H1 (cell line): ENCODE data around the gene SERGEF. TPM values are rescaled to one million over a fixed set of nuclear protein-coding genes. Genes with fewer than 3 reads are reported as not detected.

Experiments used
- CTCF ChIA-PET: fragments of 300-600 bp; sonication (Branson Sonifier 250); formaldehyde crosslinking; loops from one replicate; lab custom pipeline; 2021; ENCODE audit not compliant: partially characterized antibody; lab: Charles Lee
- POLR2A ChIA-PET: fragments of 300-600 bp; sonication (Branson Sonifier 250); formaldehyde crosslinking; loops from one replicate; lab custom pipeline; 2021; ENCODE audit warnings: inconsistent platforms; ENCODE audit not compliant: partially characterized antibody; lab: Charles Lee
- DNase-seq, 2 experiments: peaks; one replicate each; pipeline versions ENCODE4 v3.0.0 to v3.0.0-alpha.2; 2010 to 2022; ENCODE audit warnings: low spot score in 2 of 2, low read depth in 1 of 2, mixed read lengths in 1 of 2
- FAIRE-seq: peaks from 2 replicates; lab custom pipeline; 2011; peaks lifted over from hg19 to GRCh38; lab: Jason Lieb, UNC
- H2AFZ ChIP-seq: 2 replicates; pipeline ENCODE4 v1.8.1; 2012; ENCODE audit warnings: low read length, inconsistent platforms
- H2AK5ac ChIP-seq: 2 replicates; pipeline ENCODE4 v1.6.1; 2013; ENCODE audit warnings: low read depth, low read length
- H2BK120ac ChIP-seq: replicated peaks from 2 replicates; pipeline ENCODE3; 2013; ENCODE audit warnings: low read depth, low read length, inconsistent platforms
- H2BK12ac ChIP-seq: 2 replicates; pipeline ENCODE4 v1.6.1; 2013; ENCODE audit warnings: low read depth, low read length
- H2BK15ac ChIP-seq: 2 replicates; pipeline ENCODE4 v1.6.1; 2013; ENCODE audit warnings: low read length
- H2BK20ac ChIP-seq: 2 replicates; pipeline ENCODE4 v1.6.1; 2013; ENCODE audit warnings: low read length
- H2BK5ac ChIP-seq: 2 replicates; pipeline ENCODE4 v1.6.1; 2013; ENCODE audit warnings: low read depth, low read length
- H3K14ac ChIP-seq: 2 replicates; pipeline ENCODE4 v1.6.1; 2013; ENCODE audit warnings: inconsistent platforms; ENCODE audit not compliant: insufficient read length
- H3K18ac ChIP-seq: 2 replicates; pipeline ENCODE4 v1.6.1; 2013; ENCODE audit warnings: low read length; ENCODE audit errors: extremely low read depth
- H3K23ac ChIP-seq: 2 replicates; pipeline ENCODE4 v1.6.1; 2013; ENCODE audit warnings: inconsistent platforms; ENCODE audit not compliant: insufficient read length
- H3K23me2 ChIP-seq: 2 replicates; pipeline ENCODE4 v1.6.1; 2013; ENCODE audit warnings: low read depth, low read length
- H3K27ac ChIP-seq: 2 replicates; pipeline ENCODE4 v1.6.1; 2011; ENCODE audit warnings: low read depth, low read length, inconsistent platforms
- H3K27me3 ChIP-seq, 4 experiments: replicated peaks in 1 of 4; 1 replicate in 1 of 4; 2 replicates in 3 of 4; pipeline versions ENCODE4 v1.6.1 to v1.8.1; 2011 to 2013; ENCODE audit warnings: low read length in 3 of 4, mild to moderate bottlenecking in 3 of 4, inconsistent platforms in 2 of 4, mixed read lengths in 2 of 4, moderate library complexity in 1 of 4; ENCODE audit not compliant: control insufficient read depth in 3 of 4, insufficient read depth in 3 of 4; ENCODE audit errors: extremely low read depth in 1 of 4
- H3K36me3 ChIP-seq, 4 experiments: 2 replicates each; pipeline versions ENCODE4 v1.6.1 to v1.8.1; 2011 to 2013; ENCODE audit warnings: mild to moderate bottlenecking in 4 of 4, low read length in 3 of 4, moderate library complexity in 2 of 4, control low read depth in 1 of 4, inconsistent platforms in 1 of 4; ENCODE audit not compliant: insufficient read depth in 4 of 4, control insufficient read depth in 2 of 4
- H3K4ac ChIP-seq: replicated peaks from 2 replicates; pipeline ENCODE3; 2013; ENCODE audit warnings: low read length, low read depth, mixed read lengths, inconsistent platforms; ENCODE audit not compliant: insufficient read length
- H3K4me1 ChIP-seq, 4 experiments: replicated peaks in 1 of 4; 1 replicate in 1 of 4; 2 replicates in 3 of 4; pipeline versions ENCODE4 v1.6.1 to v1.8.1; 2011 to 2013; ENCODE audit warnings: low read length in 3 of 4, inconsistent platforms in 2 of 4, mixed read lengths in 1 of 4; ENCODE audit not compliant: insufficient read depth in 4 of 4, control insufficient read depth in 3 of 4
- H3K4me2 ChIP-seq, 2 experiments: 2 replicates each; pipeline versions ENCODE4 v1.6.1 to v1.8.1; 2011 to 2013; ENCODE audit warnings: low read depth in 2 of 2, low read length in 2 of 2, control low read depth in 1 of 2, inconsistent platforms in 1 of 2, mild to moderate bottlenecking in 1 of 2; ENCODE audit not compliant: insufficient read depth in 1 of 2
- H3K4me3 ChIP-seq, 4 experiments: fragments of 200-600, 300-600 bp in 1 of 4; sonication (generic), shearing (Covaris generic), sonication (Bioruptor Twin) in 1 of 4; 2 replicates each; pipeline versions ENCODE4 v1.5.1 to v1.8.1; 2011 to 2016; ENCODE audit warnings: low read length in 4 of 4, low read depth in 3 of 4, control low read depth in 2 of 4, inconsistent platforms in 2 of 4, mild to moderate bottlenecking in 2 of 4, mixed read lengths in 1 of 4, moderate library complexity in 1 of 4; ENCODE audit not compliant: insufficient read depth in 2 of 4; ENCODE audit errors: extremely low read depth in 1 of 4
- H3K56ac ChIP-seq: replicated peaks from 2 replicates; pipeline ENCODE3; 2013; ENCODE audit warnings: low read depth, mild to moderate bottlenecking, mixed read lengths, low read length, inconsistent platforms; ENCODE audit not compliant: insufficient read length
- H3K79me1 ChIP-seq: 2 replicates; pipeline ENCODE4 v1.6.1; 2013; ENCODE audit warnings: low read depth, low read length, control low read depth
- H3K79me2 ChIP-seq, 2 experiments: 2 replicates each; pipeline versions ENCODE4 v1.6.1 to v1.8.1; 2012 to 2013; ENCODE audit warnings: low read length in 2 of 2, mild to moderate bottlenecking in 2 of 2, inconsistent platforms in 1 of 2; ENCODE audit not compliant: insufficient read depth in 2 of 2, control insufficient read depth in 1 of 2
- H3K9ac ChIP-seq, 4 experiments: replicated peaks in 1 of 4; 1 replicate in 1 of 4; 2 replicates in 3 of 4; pipeline versions ENCODE4 v1.6.1 to v1.8.1; 2011 to 2013; ENCODE audit warnings: low read depth in 3 of 4, low read length in 3 of 4, control low read depth in 2 of 4, mild to moderate bottlenecking in 2 of 4, moderate library complexity in 2 of 4, inconsistent platforms in 1 of 4; ENCODE audit errors: extremely low read depth in 1 of 4
- H3K9me3 ChIP-seq, 2 experiments: 2 replicates each; pipeline versions ENCODE4 v1.6.1 to v1.8.1; 2012 to 2013; ENCODE audit warnings: mild to moderate bottlenecking in 2 of 2, moderate library complexity in 2 of 2, control low read depth in 1 of 2, inconsistent platforms in 1 of 2, low read depth in 1 of 2, low read length in 1 of 2, mixed read lengths in 1 of 2; ENCODE audit not compliant: insufficient read depth in 2 of 2
- H4K20me1 ChIP-seq, 2 experiments: replicated peaks in 1 of 2; 2 replicates each; pipeline versions ENCODE3 to v1.8.1; 2011 to 2013; ENCODE audit warnings: inconsistent platforms in 2 of 2, low read length in 2 of 2, mild to moderate bottlenecking in 1 of 2; ENCODE audit not compliant: insufficient read depth in 2 of 2, control insufficient read depth in 1 of 2
- H4K5ac ChIP-seq: 2 replicates; pipeline ENCODE4 v1.6.1; 2013; ENCODE audit warnings: low read length, low read depth, mixed read lengths, inconsistent platforms; ENCODE audit not compliant: insufficient read length
- H4K8ac ChIP-seq: 2 replicates; pipeline ENCODE4 v1.8.0; 2013; ENCODE audit warnings: mild to moderate bottlenecking, moderate library complexity, low read length, inconsistent platforms; ENCODE audit not compliant: insufficient read depth; ENCODE audit errors: extremely low read depth
- H4K91ac ChIP-seq: replicated peaks from 2 replicates; pipeline ENCODE3; 2013; ENCODE audit warnings: low read length, mixed read lengths, inconsistent platforms; ENCODE audit not compliant: insufficient read length
- CBX5 ChIP-seq: fragments of 300-800, 300-1000 bp; sonication (generic); IDR thresholded peaks from 2 replicates; pipeline ENCODE4 v1.7.1; 2016; ENCODE audit warnings: antibody characterized with exemption, low read length, low read depth
- CREB1 ChIP-seq: IDR thresholded peaks from 2 replicates; pipeline ENCODE4 v1.6.1; 2012; ENCODE audit warnings: inconsistent platforms
- FOSL1 ChIP-seq: IDR thresholded peaks from 2 replicates; pipeline ENCODE4 v1.6.1; 2011; ENCODE audit warnings: mild to moderate bottlenecking, low read depth, low read length, moderate library complexity; ENCODE audit not compliant: insufficient read depth
- NRF1 ChIP-seq: IDR thresholded peaks from 2 replicates; pipeline ENCODE4 v1.6.1; 2011; ENCODE audit warnings: mild to moderate bottlenecking, low read depth, low read length, improper control_type of control experiment
- POLR2A ChIP-seq, 2 experiments: IDR thresholded peaks; 1 replicate in 1 of 2; 2 replicates in 1 of 2; pipeline ENCODE4 v1.6.1; 2011; ENCODE audit warnings: low read depth in 2 of 2, low read length in 2 of 2, mild to moderate bottlenecking in 2 of 2; ENCODE audit errors: control extremely low read depth in 1 of 2
- RAD21 ChIP-seq, 2 experiments: IDR thresholded peaks in 1 of 2; conservative IDR thresholded peaks in 1 of 2; 2 replicates each; pipeline ENCODE4 v1.6.1; 2011; ENCODE audit warnings: low read depth in 2 of 2, low read length in 2 of 2, improper control_type of control experiment in 1 of 2, inconsistent platforms in 1 of 2, mild to moderate bottlenecking in 1 of 2, moderate library complexity in 1 of 2
- RNF2 ChIP-seq: fragments of 200-900, 300-1000 bp; sonication (generic); IDR thresholded peaks from 2 replicates; pipeline ENCODE4 v1.7.1; 2016; ENCODE audit warnings: borderline replicate concordance, low read depth, mild to moderate bottlenecking, antibody characterized with exemption, low read length; ENCODE audit not compliant: poor library complexity, severe bottlenecking; ENCODE audit errors: missing control alignments
- SP4 ChIP-seq: IDR thresholded peaks from 2 replicates; pipeline ENCODE4 v1.6.1; 2012; ENCODE audit warnings: low read length, inconsistent platforms
- SUZ12 ChIP-seq: fragments of 200-600 bp; sonication (generic); IDR thresholded peaks from 2 replicates; pipeline ENCODE4 v1.6.1; 2012; ENCODE audit warnings: mild to moderate bottlenecking, inconsistent platforms, low read length, moderate library complexity, mixed read lengths
- TAF1 ChIP-seq: IDR thresholded peaks from 2 replicates; pipeline ENCODE4 v1.6.1; 2011; ENCODE audit warnings: mild to moderate bottlenecking, low read depth, low read length
- WGBS, 2 experiments: shearing (Covaris generic) in 1 of 2; methylation state at CpG; one replicate each; pipeline versions ENCODE4 v1.1.6 to v1.1.7; 2013 to 2015; ENCODE audit warnings: low lambda C conversion rate in 2 of 2, mixed read lengths in 2 of 2, inconsistent platforms in 1 of 2, low coverage in 1 of 2, missing lambda C conversion rate in 1 of 2; ENCODE audit not compliant: insufficient replicate concordance in 2 of 2, insufficient coverage in 1 of 2, insufficient read length in 1 of 2; ENCODE audit errors: extremely low coverage in 1 of 2, missing lambda C conversion rate in 1 of 2; 5-methylcytosine and 5-hydroxymethylcytosine counted together
- polyA plus RNA-seq, 7 experiments: library from polyadenylated mRNA; depleted of rRNA in 3 of 7; stranded (reverse) in 5 of 7; unstranded in 2 of 7; fragments of >200 nt in 5 of 7; fragments of 200-250 nt in 2 of 7; gene quantifications; 1 replicate in 5 of 7; 2 replicates in 1 of 7; 4 replicates in 1 of 7; pipeline versions ENCODE4 v1.2.1 to v1.2.3, GENCODE V29; 2011 to 2013; ENCODE audit warnings: missing spikeins in 2 of 7, mixed read lengths in 2 of 7
- total RNA-seq: library from RNA; stranded (reverse); fragmentation: NEBNext Ultra II Directional; extraction: Animal tissue kit (Norgen Biotek cat#: 25700); gene quantifications from 2 replicates; pipeline ENCODE4 v1.2.1, GENCODE V29; 2021
- TF ChIP-seq, protein P1 (sequence below): IDR thresholded peaks from 2 replicates; pipeline ENCODE4 v1.6.1; 2012; ENCODE audit warnings: inconsistent platforms

Gene SERGEF
- total and polyA plus RNA-seq, 2 of the 8 experiments (the other 6 are each of a cell fraction or from before 2014, with no cell fraction given), result 16.6 to 28.8 TPM

- Histone ChIP-seq H4K91ac (no peak overlapping the region), H4K5ac (no peak overlapping the region), H3K79me1 (no peaks in the 10 kb centered on the region), H2AK5ac (no peak overlapping the region), H2BK120ac (no peak overlapping the region), H3K23me2 (peaks cover 2% of the 10 kb centered on the region; the same call in 1 of the 2 replicates), H3K4me2 (no peak overlapping the region), H3K27me3 (no peaks in the 10 kb centered on the region), H3K4ac (no peak overlapping the region), H3K27ac (no peak overlapping the region), H2BK12ac (no peak overlapping the region), H3K4me1 (no peaks in the 10 kb centered on the region), H3K79me2 (no peaks in the 10 kb centered on the region), H3K9ac (no peak overlapping the region), H3K9me3 (no peaks in the 10 kb centered on the region), H2BK5ac (no peak overlapping the region), H2AFZ (no peak overlapping the region), H2BK20ac (no peak overlapping the region), H4K20me1 (no peaks in the 10 kb centered on the region), H3K36me3 (no peaks in the 10 kb centered on the region), H3K23ac (no peak overlapping the region), H3K18ac (no peak overlapping the region), H4K8ac (no peak overlapping the region), H3K4me3 (no peak overlapping the region), H3K14ac (no peak overlapping the region), H3K56ac (no peak overlapping the region), H2BK15ac (no peak overlapping the region)
- FAIRE-seq (no peak), DNase-seq (no peak)
- WGBS, 2 experiments, result 73% methylated on average over 1 of the region's 1 CpG; no CpG with 5 or more reads in 1 of the 2 experiments
- ChIA-PET CTCF (interaction anchor here (0.7 to 1.0 kb wide), 2 partner anchors 54 to 327 kb away, joined by 3 to 4 read pairs; no protein-coding TSS in a partner anchor), POLR2A (interaction anchor here (1.1 kb wide), 1 partner anchor 10 kb away, joined by 3 read pairs; no protein-coding TSS in a partner anchor)
- TF ChIP-seq RNF2 (no peak), TAF1 (no peak), SUZ12 (no peak), FOSL1 (no peak), NRF1 (no peak), CREB1 (no peak), POLR2A (IDR thresholded peaks at IDR 0.05; ENCODE audit: control extremely low read depth in 1 of 2, low read depth in 2 of 2, low read length in 2 of 2) (no peak), SP4 (no peak), RAD21 (IDR thresholded peaks at IDR 0.05 in 1 of 2, conservative IDR thresholded peaks at IDR 0.05 in 1 of 2; ENCODE audit: low read depth in 2 of 2, low read length in 2 of 2) (no peak), CBX5 (no peak)
- TF ChIP-seq, protein P1, sequence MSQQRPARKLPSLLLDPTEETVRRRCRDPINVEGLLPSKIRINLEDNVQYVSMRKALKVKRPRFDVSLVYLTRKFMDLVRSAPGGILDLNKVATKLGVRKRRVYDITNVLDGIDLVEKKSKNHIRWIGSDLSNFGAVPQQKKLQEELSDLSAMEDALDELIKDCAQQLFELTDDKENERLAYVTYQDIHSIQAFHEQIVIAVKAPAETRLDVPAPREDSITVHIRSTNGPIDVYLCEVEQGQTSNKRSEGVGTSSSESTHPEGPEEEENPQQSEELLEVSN, result no peak
Observed at GRCh38 chr11:18056561-18057181, 43.8 kb upstream of the SERGEF start.
